Measurements from ENCODE around the gene IGFBP5.

GRCh38 chr2:216717491-216717901 is 22.1 kb upstream of the IGFBP5 start:
- TF ChIP-seq CTCF (IDR thresholded peaks at IDR 0.05) = no peak
- no peak for TF ChIP-seq EP300 (IDR thresholded peaks at IDR 0.05)
- TF ChIP-seq POLR2AphosphoS5 (IDR thresholded peaks at IDR 0.05) = no peak
- TF ChIP-seq POLR2A (IDR thresholded peaks at IDR 0.05) = no peak

All from gastroesophageal sphincter (tissue), 3 donors.